NCI-H345 (cell line): ENCODE measurements around the gene FBXO21.
"Not testable (repeated sequence)": the region's sequence is repeated elsewhere in the genome, so short reads cannot be mapped to it uniquely, and the experiment has no call there.

Experiments used
- DNase-seq: peaks from one replicate; lab custom pipeline; 2025; lab: John Stamatoyannopoulos, UW

FBXO21 gene

GRCh38 chr12:117102800-117103181, 87.5 kb downstream of the FBXO21 start:
- no peak for DNase-seq

- DNase-seq, result peak; percentile 80
These were observed 88.1 kb downstream of the FBXO21 start for GRCh38 chr12:117101953-117102799.

DNA sequence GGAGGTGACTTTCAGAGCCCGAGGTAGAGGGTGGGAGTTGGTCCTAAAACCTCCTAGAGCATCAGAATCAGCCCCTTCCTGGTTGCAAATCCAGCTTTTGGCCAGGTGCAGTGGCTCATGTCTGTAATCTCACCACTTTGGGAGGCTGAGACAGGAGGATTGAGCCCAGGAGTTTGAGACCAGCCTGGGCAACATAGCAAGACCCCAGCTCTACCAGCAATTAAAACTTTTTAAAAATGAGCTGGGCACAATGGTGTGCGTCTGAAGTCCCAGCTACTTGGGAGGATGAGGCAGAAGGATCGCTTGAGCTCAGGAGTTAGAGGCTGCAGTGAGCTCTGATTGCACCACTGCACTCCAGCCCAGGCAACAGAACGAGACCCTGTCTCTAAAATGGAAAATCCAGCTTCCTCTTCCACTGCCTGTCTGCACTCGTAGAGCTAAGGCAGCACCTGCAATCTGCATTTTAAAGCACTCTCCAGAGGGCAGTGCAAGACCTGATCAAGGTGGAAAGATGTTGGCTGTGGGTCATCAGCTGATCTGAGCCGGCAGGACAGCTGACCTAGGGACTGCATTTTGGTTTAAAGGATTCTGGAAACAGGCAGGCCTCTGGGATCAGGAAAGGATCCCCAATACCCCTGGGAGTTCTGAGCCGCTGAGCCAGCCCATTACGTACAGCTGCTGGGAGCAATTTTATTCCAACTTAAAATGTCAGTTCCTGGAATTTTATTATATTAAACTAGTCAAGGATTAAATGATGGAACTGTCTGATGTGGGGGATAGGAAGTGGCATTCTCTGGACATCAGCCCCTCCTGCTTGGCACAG, 89.2 kb downstream of the FBXO21 start:
- no peak for DNase-seq

- DNase-seq, result no peak
These were observed 90.0 kb downstream of the FBXO21 start for GRCh38 chr12:117100251-117100650.

- no peak for DNase-seq
These were observed 91.7 kb downstream of the FBXO21 start for GRCh38 chr12:117098361-117099217.

- no peak for DNase-seq
These were observed 92.3 kb downstream of the FBXO21 start for GRCh38 chr12:117098024-117098360.

DNA sequence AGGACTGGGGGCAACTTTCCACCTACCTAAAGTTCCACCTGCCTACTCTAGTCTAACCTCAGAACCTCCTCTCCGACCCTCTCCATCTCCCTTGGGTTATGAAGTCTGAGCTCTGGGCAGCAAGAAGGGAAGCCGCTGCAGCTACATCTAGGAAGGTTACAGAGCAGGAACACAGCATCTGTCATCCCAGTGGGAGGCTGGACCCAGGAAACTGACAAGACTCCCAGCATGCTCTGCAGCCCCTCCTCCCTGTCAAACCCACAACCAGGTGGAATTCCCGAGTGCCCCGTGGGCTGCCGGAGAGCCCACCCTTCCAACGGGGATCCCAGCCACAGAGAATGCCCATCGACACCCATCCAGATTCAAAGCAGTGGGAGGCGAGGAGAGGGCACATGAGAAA, 93.1 kb downstream of the FBXO21 start:
- peak; percentile 46 for DNase-seq

- DNase-seq, result no peak
These were observed 93.7 kb downstream of the FBXO21 start for GRCh38 chr12:117096501-117097042.

GRCh38 chr12:117095191-117095590, 95.1 kb downstream of the FBXO21 start:
- DNase-seq, result not testable (repeated sequence)

- peak; percentile 89 for DNase-seq
These were observed 96.2 kb downstream of the FBXO21 start for GRCh38 chr12:117093918-117094630.

- no peak for DNase-seq
These were observed 96.8 kb downstream of the FBXO21 start for GRCh38 chr12:117093431-117093830.

GRCh38 chr12:117092886-117093285, 97.4 kb downstream of the FBXO21 start:
- no peak for DNase-seq

GRCh38 chr12:117092511-117092780, 97.8 kb downstream of the FBXO21 start:
- no peak for DNase-seq
